Measurements from ENCODE around the gene ZNF410.

GRCh38 chr14:73968885-73969284, 82.2 kb downstream of the ZNF410 start:
- TF ChIP-seq CTCF (IDR thresholded peaks at IDR 0.05) = no peak
- no peak for TF ChIP-seq EZH2 (IDR thresholded peaks at IDR 0.05)
- no peak for TF ChIP-seq EZH2phosphoT487 (IDR thresholded peaks at IDR 0.05)
